IMR-90 (cell line): ENCODE data around the gene ARSB. TPM values are rescaled to one million over a fixed set of nuclear protein-coding genes. Genes with fewer than 3 reads are reported as not detected.

Experiments used
- ATAC-seq: fragments of 200-7000 bp; cut with Tn5 transposase; 2 replicates; pipeline ENCODE4 v1.9.1; 2020; ENCODE audit warnings: low read depth, mild to moderate bottlenecking, moderate library complexity
- BruUV-seq: library from RNA; stranded (reverse); fragments of 400-500 nt; replicated peaks from 2 replicates; lab custom pipeline; 2021; lab: Mats Ljungman, UMichigan
- CTCF ChIA-PET: fragments of 300-600 bp; formaldehyde crosslinking; extraction: SDS; loops from one replicate; lab custom pipeline; 2021; ENCODE audit warnings: antibody characterized with exemption; lab: Yijun Ruan, JAX
- POLR2A ChIA-PET: fragments of 300-600 bp; sonication (Branson Sonifier 250); formaldehyde crosslinking; loops from one replicate; lab custom pipeline; 2022; ENCODE audit warnings: antibody characterized with exemption; ENCODE audit not compliant: unreplicated experiment; lab: Charles Lee
- DNase-seq: peaks from one replicate; pipeline ENCODE4 v3.0.0; 2013
- H2AFZ ChIP-seq: replicated peaks from 2 replicates; pipeline ENCODE3; 2013; ENCODE audit warnings: low read length, mild to moderate bottlenecking; ENCODE audit not compliant: poor library complexity
- H2AK5ac ChIP-seq: 2 replicates; pipeline ENCODE4 v1.6.1; 2013; ENCODE audit warnings: low read depth, low read length, inconsistent platforms
- H2AK9ac ChIP-seq: replicated peaks from 2 replicates; pipeline ENCODE3; 2013; ENCODE audit warnings: mild to moderate bottlenecking, low read depth, low read length, moderate library complexity; ENCODE audit not compliant: poor library complexity
- H2BK120ac ChIP-seq: 2 replicates; pipeline ENCODE4 v1.6.1; 2013; ENCODE audit warnings: low read depth, low read length, inconsistent platforms
- H2BK15ac ChIP-seq: 3 replicates; pipeline ENCODE4 v1.6.1; 2013; ENCODE audit warnings: low read depth, low read length, inconsistent platforms
- H2BK20ac ChIP-seq: 2 replicates; pipeline ENCODE4 v1.6.1; 2013; ENCODE audit warnings: low read depth, mild to moderate bottlenecking, inconsistent platforms, low read length, moderate library complexity
- H2BK5ac ChIP-seq: 2 replicates; pipeline ENCODE4 v1.6.1; 2013; ENCODE audit warnings: mild to moderate bottlenecking, low read depth, low read length, inconsistent platforms; ENCODE audit not compliant: poor library complexity, severe bottlenecking
- H3K14ac ChIP-seq: replicated peaks from 2 replicates; pipeline ENCODE4 v1.6.1; 2013; ENCODE audit warnings: low read depth, low read length, inconsistent platforms
- H3K18ac ChIP-seq: 2 replicates; pipeline ENCODE4 v1.6.1; 2013; ENCODE audit warnings: low read depth, low read length, control low read depth
- H3K23ac ChIP-seq: 2 replicates; pipeline ENCODE4 v1.6.1; 2013; ENCODE audit warnings: low read depth, low read length, inconsistent platforms
- H3K27ac ChIP-seq: 2 replicates; pipeline ENCODE4 v1.5.1; 2013; ENCODE audit warnings: mild to moderate bottlenecking, control low read depth, low read length; ENCODE audit not compliant: insufficient read depth
- H3K27me3 ChIP-seq: 2 replicates; pipeline ENCODE4 v1.6.1; 2013; ENCODE audit warnings: low read length; ENCODE audit not compliant: control insufficient read depth, insufficient read depth
- H3K36me3 ChIP-seq: 2 replicates; pipeline ENCODE4 v1.6.1; 2013; ENCODE audit warnings: low read length, mixed read lengths; ENCODE audit not compliant: control insufficient read depth, insufficient read depth
- H3K4ac ChIP-seq: 2 replicates; pipeline ENCODE4 v1.6.1; 2013; ENCODE audit warnings: low read depth, low read length, inconsistent platforms
- H3K4me1 ChIP-seq: 2 replicates; pipeline ENCODE4 v1.6.1; 2013; ENCODE audit warnings: low read length, mixed read lengths; ENCODE audit not compliant: control insufficient read depth, insufficient read depth
- H3K4me2 ChIP-seq: 2 replicates; pipeline ENCODE4 v1.6.1; 2013; ENCODE audit warnings: low read depth, mild to moderate bottlenecking, control low read depth, low read length, moderate library complexity
- H3K4me3 ChIP-seq: 2 replicates; pipeline ENCODE4 v1.5.1; 2013; ENCODE audit warnings: low read depth, mild to moderate bottlenecking, control low read depth, low read length, moderate library complexity; ENCODE audit not compliant: insufficient read depth
- H3K56ac ChIP-seq: 2 replicates; pipeline ENCODE4 v1.6.1; 2013; ENCODE audit warnings: low read length, inconsistent platforms; ENCODE audit not compliant: insufficient read depth; ENCODE audit errors: extremely low read depth
- H3K79me1 ChIP-seq, 2 experiments: 2 replicates each; pipeline ENCODE4 v1.6.1; 2013; ENCODE audit warnings: low read length in 2 of 2, inconsistent platforms in 1 of 2, low read depth in 1 of 2
- H3K9ac ChIP-seq: 2 replicates; pipeline ENCODE4 v1.6.1; 2013; ENCODE audit warnings: low read depth, low read length, control low read depth
- H3K9me1 ChIP-seq: 2 replicates; pipeline ENCODE4 v1.6.1; 2013; ENCODE audit warnings: low read length, inconsistent platforms; ENCODE audit not compliant: insufficient read depth
- H3K9me3 ChIP-seq: 2 replicates; pipeline ENCODE4 v1.6.1; 2013; ENCODE audit warnings: low read length; ENCODE audit not compliant: control insufficient read depth, insufficient read depth
- H4K20me1 ChIP-seq: 2 replicates; pipeline ENCODE4 v1.6.1; 2013; ENCODE audit warnings: low read length, inconsistent platforms; ENCODE audit not compliant: insufficient read depth
- H4K5ac ChIP-seq: 2 replicates; pipeline ENCODE4 v1.6.1; 2013; ENCODE audit warnings: mild to moderate bottlenecking, low read depth, low read length, control low read depth
- H4K8ac ChIP-seq, 2 experiments: 2 replicates each; pipeline ENCODE4 v1.6.1; 2013; ENCODE audit warnings: low read depth in 2 of 2, low read length in 2 of 2, control low read depth in 1 of 2, inconsistent platforms in 1 of 2
- H4K91ac ChIP-seq: 2 replicates; pipeline ENCODE4 v1.6.1; 2013; ENCODE audit warnings: low read depth, low read length, inconsistent platforms; ENCODE audit not compliant: insufficient read depth
- BHLHE40 ChIP-seq: fragments of 150-350 bp; IDR thresholded peaks from 2 replicates; pipeline ENCODE4 v1.6.1; 2016; ENCODE audit warnings: mild to moderate bottlenecking, low read depth, low read length
- CEBPB ChIP-seq: IDR thresholded peaks from 2 replicates; pipeline ENCODE4 v1.6.1; 2012; ENCODE audit warnings: low read depth, low read length, improper control_type of control experiment
- CHD1 ChIP-seq: IDR thresholded peaks from 2 replicates; pipeline ENCODE4 v1.6.1; 2012; ENCODE audit warnings: low read depth, low read length, improper control_type of control experiment
- CTCF ChIP-seq: conservative IDR thresholded peaks from 2 replicates; pipeline ENCODE4 v1.5.1; 2012; ENCODE audit warnings: mild to moderate bottlenecking, low read depth, low read length, improper control_type of control experiment
- ELK1 ChIP-seq: fragments of 150-350 bp; IDR thresholded peaks from 2 replicates; pipeline ENCODE4 v1.6.1; 2016; ENCODE audit warnings: low read depth, mild to moderate bottlenecking, low read length, moderate library complexity, borderline replicate concordance
- FOS ChIP-seq: fragments of 150-350 bp; IDR thresholded peaks from 2 replicates; pipeline ENCODE4 v1.6.1; 2016; ENCODE audit warnings: low read depth, low read length
- MAFK ChIP-seq: IDR thresholded peaks from 2 replicates; pipeline ENCODE4 v1.6.1; 2012; ENCODE audit warnings: low read depth, low read length, improper control_type of control experiment
- MAZ ChIP-seq: IDR thresholded peaks from 2 replicates; pipeline ENCODE4 v1.6.1; 2012; ENCODE audit warnings: low read depth, mild to moderate bottlenecking, low read length, improper control_type of control experiment, moderate library complexity, borderline replicate concordance
- MXI1 ChIP-seq: IDR thresholded peaks from 2 replicates; pipeline ENCODE4 v1.6.1; 2012; ENCODE audit warnings: low read depth, mild to moderate bottlenecking, low read length, moderate library complexity, borderline replicate concordance
- NFE2L2 ChIP-seq: fragments of 150-350 bp; IDR thresholded peaks from 2 replicates; pipeline ENCODE4 v1.6.1; 2016; ENCODE audit warnings: low read depth, mild to moderate bottlenecking, low read length
- POLR2A ChIP-seq: IDR thresholded peaks from 2 replicates; pipeline ENCODE4 v1.6.1; 2012; ENCODE audit warnings: mild to moderate bottlenecking, low read depth, low read length
- RAD21 ChIP-seq: IDR thresholded peaks from 2 replicates; pipeline ENCODE4 v1.6.1; 2012; ENCODE audit warnings: low read length, improper control_type of control experiment
- RCOR1 ChIP-seq: IDR thresholded peaks from 2 replicates; pipeline ENCODE4 v1.6.1; 2012; ENCODE audit warnings: mild to moderate bottlenecking, low read length, improper control_type of control experiment; ENCODE audit not compliant: insufficient replicate concordance
- RFX5 ChIP-seq: IDR thresholded peaks from 2 replicates; pipeline ENCODE4 v1.8.0; 2012; ENCODE audit warnings: low read depth, mild to moderate bottlenecking, low read length, moderate library complexity
- SMC3 ChIP-seq: fragments of 150-350 bp; IDR thresholded peaks from 2 replicates; pipeline ENCODE4 v1.6.1; 2016; ENCODE audit warnings: low read depth, mild to moderate bottlenecking, antibody characterized with exemption, low read length, moderate library complexity
- USF2 ChIP-seq: fragments of 150-350 bp; IDR thresholded peaks from 2 replicates; pipeline ENCODE4 v1.6.1; 2017; ENCODE audit warnings: mild to moderate bottlenecking, antibody characterized with exemption, low read length, low read depth
- WGBS, 2 experiments: methylation state at CpG; one replicate each; pipeline versions ENCODE4 v1.1.5 to v1.1.7; 2013; ENCODE audit warnings: missing lambda C conversion rate in 2 of 2; ENCODE audit not compliant: insufficient read length in 1 of 2; ENCODE audit errors: extremely low coverage in 2 of 2; 5-methylcytosine and 5-hydroxymethylcytosine counted together
- dilution Hi-C: fragments of 300-500 bp; cut with HindIII; formaldehyde crosslinking; loops from one replicate; pipeline ENCODE4 v1.14.3; 2018; ENCODE audit warnings: low sequenced_read_pairs; ENCODE audit not compliant: unreplicated experiment
- in situ Hi-C: fragments of 300-500 bp; cut with MboI; formaldehyde crosslinking; loops from 3 replicates; pipeline ENCODE4 v1.14.3; 2019; ENCODE audit warnings: low sequenced_read_pairs, inconsistent platforms, mixed read lengths
- intact Hi-C: fragments of 100-400 bp; cut with micrococcal nuclease; formaldehyde crosslinking; loops from 2 replicates; pipeline ENCODE4 v1.10.0; 2022
- polyA plus RNA-seq, 3 experiments: library from polyadenylated mRNA; depleted of rRNA; stranded (reverse); fragments of >200 nt; gene quantifications; 2 replicates each; pipeline ENCODE4 v1.2.3, GENCODE V29; 2012; ENCODE audit warnings: low replicate concordance in 1 of 3
- total RNA-seq: library from RNA; depleted of rRNA; stranded (reverse); fragments of >200 nt; gene quantifications from 2 replicates; pipeline ENCODE4 v1.2.3, GENCODE V29; 2012

Gene ARSB
- total and polyA plus RNA-seq, 2 of the 4 experiments (the other 2 are of a cell fraction), result 16.0 to 16.3 TPM

GRCh38 chr5:78773655-78774054 is 211.5 kb downstream of the ARSB start:
- Histone ChIP-seq H3K4me2 (no peak overlapping the region), H3K23ac (no peak overlapping the region), H3K56ac (no peak overlapping the region), H4K20me1 (no peaks in the 10 kb centered on the region), H2AFZ (no peak overlapping the region), H3K36me3 (no peaks in the 10 kb centered on the region), H4K8ac (no peak overlapping the region), H2BK15ac (0 out of 3 replicates have a peak overlapping the region, but pooled peaks have one; percentile 71), H3K27me3 (peaks cover 2% of the 10 kb centered on the region; the same call in 1 of the 2 replicates), H2BK120ac (peak overlapping the region; percentile 15; the same call in 1 of the 2 replicates), H3K9me1 (peaks cover 9% of the 10 kb centered on the region), H2BK20ac (no peak overlapping the region), H4K5ac (no peak overlapping the region; the same call in 1 of the 2 replicates), H3K79me1 (no peaks in the 10 kb centered on the region), H3K9me3 (peaks cover 3% of the 10 kb centered on the region; the same call in 1 of the 2 replicates), H4K91ac (peak overlapping the region; percentile 19; the same call in 1 of the 2 replicates), H2BK5ac (no peak overlapping the region), H3K27ac (no peak overlapping the region), H2AK5ac (0 out of 2 replicates have a peak overlapping the region, but pooled peaks have one; percentile 0), H3K14ac (no peak overlapping the region), H3K4ac (no peak overlapping the region; the same call in 1 of the 2 replicates), H3K4me1 (peaks cover 8% of the 10 kb centered on the region; the same call in 1 of the 2 replicates), H3K9ac (no peak overlapping the region), H3K4me3 (no peak overlapping the region), H2AK9ac (no peak overlapping the region), H3K18ac (no peak overlapping the region)
- ChIA-PET POLR2A (no interaction called here), CTCF (no interaction called here)
- TF ChIP-seq NFE2L2, result no peak
- no peak for TF ChIP-seq CEBPB
- TF ChIP-seq CTCF, result no peak
- no peak for TF ChIP-seq BHLHE40
- no peak for TF ChIP-seq RCOR1
- TF ChIP-seq ELK1, result no peak
- no peak for TF ChIP-seq MAZ
- no peak for TF ChIP-seq SMC3
- TF ChIP-seq MXI1, result no peak
- no peak for TF ChIP-seq RAD21
- TF ChIP-seq POLR2A, result no peak
- no peak for TF ChIP-seq CHD1
- TF ChIP-seq MAFK, result no peak
- no peak for TF ChIP-seq USF2
- no peak for TF ChIP-seq FOS
- TF ChIP-seq RFX5, result no peak
- intact Hi-C loops (no loop called here), in situ Hi-C loops (no loop called here), dilution Hi-C loops (no loop called here)
- no peak for ATAC-seq
- 95% methylated on average over 3 of the region's 8 CpGs; no CpG with 5 or more reads in 1 of the 2 experiments for WGBS, 2 experiments
- no TSS peak for BruUV-seq
- no peak for DNase-seq
